Amygdala (tissue), 56 donors: Measurements from ENCODE around the gene IFNA1.
"Not testable (repeated sequence)": the region's sequence is repeated elsewhere in the genome, so short reads cannot be mapped to it uniquely, and the experiment has no call there.

Experiments
- DNase-seq, 56 donors: peaks; one replicate each; lab custom pipeline; 2025; lab: John Stamatoyannopoulos, UW

IFNA1 gene

GRCh38 chr9:21443849-21444625 lies 3.8 kb downstream of the IFNA1 start:
- no peak for DNase-seq

DNA sequence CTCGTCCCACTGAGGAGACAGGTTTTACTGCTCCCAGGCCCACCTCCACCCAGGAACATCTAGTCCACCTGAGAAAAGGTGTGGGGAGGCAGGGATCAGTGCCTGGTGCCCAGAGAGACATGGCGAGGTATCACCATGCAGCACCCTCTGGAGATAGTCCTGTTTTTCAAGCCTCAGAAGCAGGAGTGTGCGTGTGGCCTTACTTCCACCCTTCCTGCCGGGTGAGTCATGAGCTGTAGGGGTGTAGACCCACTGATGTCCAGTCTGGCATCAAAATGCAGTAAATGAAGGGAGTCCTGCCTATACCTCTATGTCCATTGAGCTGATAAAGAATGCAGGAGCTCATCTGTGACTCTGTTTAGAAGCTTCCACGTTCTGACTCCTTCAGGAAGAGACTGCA lies 9.1 kb downstream of the IFNA1 start:
- not testable (repeated sequence) for DNase-seq

DNA sequence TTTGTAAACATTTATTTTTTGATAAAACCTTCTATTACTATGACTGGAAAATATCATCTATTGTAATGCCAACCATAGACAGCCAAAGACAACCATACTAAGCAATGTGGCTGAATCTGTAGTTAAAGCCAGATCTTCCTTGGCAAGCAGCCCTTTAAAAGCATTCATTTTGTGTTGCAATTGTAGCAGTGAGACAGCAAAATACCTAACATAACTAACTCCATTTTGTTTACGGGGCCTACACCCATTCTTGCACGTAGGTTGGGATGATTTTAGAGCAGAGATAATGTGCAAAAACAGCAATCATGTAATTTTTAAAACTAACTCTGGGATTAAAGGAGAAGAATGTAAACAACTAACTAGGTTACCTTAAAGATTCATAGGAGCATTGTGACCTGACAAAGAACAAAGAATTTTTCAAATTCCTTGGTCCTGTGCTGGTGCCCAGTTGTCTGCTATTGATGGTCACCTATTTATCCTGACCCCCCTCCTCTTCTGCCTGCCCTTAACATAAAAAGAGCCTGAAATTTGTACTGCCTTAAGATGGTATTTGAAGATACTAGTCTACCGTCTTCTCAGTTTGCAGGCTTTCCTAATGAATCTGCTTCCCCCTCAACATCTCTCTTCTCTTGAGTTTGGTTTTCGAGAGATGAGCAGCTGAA lies 10.6 kb downstream of the IFNA1 start:
- no peak for DNase-seq

DNA sequence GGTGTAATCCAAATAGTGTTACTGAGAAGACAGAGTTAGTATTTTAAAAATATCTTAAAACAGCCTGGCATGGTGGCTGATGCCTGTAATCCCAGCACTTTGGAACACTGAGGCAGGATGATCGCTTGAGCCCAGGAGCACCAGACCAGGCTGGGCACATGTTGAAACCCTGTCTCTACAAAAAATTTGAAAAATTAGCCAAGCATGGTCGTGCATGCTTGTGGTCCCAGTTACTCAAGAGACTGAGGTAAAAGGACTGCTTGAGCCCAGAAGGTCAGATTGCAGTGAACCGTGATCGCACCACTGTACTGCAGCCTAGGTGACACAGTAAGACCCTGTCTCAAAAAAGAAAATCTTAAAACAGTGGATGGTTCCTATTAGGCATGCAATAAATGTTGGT lies 12.4 kb downstream of the IFNA1 start:
- no peak for DNase-seq

- no peak for DNase-seq
These were observed 13.9 kb downstream of the IFNA1 start for GRCh38 chr9:21454149-21454548.

- peak in 9 of 56 donors; percentile 1 to 31 (median 4) for DNase-seq
These were observed 15.1 kb downstream of the IFNA1 start for GRCh38 chr9:21455320-21455719.

- DNase-seq, result no peak
These were observed 21.1 kb downstream of the IFNA1 start for GRCh38 chr9:21461377-21461776.

- no peak for DNase-seq
These were observed 24.9 kb downstream of the IFNA1 start for GRCh38 chr9:21465138-21465537.

GRCh38 chr9:21465859-21466518 lies 25.8 kb downstream of the IFNA1 start:
- peak in 1 of 56 donors; percentile 3 for DNase-seq

DNA sequence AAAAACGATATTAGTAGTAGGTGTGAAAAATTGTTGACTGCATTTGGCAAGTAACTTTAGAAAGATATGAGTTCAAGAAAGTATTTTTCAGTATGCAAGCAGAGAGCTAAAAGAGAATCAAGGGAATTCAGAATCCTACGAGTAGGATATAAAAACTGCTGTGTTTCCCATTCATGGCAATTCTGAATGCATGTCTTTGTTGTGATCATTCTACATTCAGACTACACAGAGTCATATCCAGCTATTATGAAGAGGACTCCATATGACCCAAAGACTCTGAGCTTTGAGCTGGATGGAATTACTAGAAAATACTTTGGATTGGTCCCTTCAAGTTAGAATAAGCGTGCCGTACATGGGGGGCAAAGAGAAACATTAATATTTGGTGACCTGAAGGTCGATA lies 29.9 kb downstream of the IFNA1 start:
- peak in 1 of 56 donors; percentile 33 for DNase-seq

DNA sequence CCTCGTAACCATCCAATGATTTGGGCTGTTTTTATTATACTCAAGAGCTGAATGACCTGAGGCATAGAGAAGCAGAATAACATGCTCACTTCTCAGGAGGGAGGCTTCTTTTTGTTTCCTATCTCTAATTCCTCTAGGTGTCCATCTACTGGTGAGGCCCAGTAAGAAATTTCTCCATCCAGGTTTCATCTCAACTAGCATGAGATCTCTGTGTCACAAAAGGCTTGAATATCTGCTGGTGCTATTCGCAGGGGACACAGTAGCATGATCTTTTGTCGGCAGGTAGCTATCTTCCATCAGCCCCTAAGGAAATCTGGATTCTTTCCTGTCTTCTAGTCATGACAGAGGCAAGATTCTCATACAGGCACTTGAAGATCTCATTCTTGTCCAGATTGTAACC lies 33.0 kb downstream of the IFNA1 start:
- DNase-seq, result no peak

DNA sequence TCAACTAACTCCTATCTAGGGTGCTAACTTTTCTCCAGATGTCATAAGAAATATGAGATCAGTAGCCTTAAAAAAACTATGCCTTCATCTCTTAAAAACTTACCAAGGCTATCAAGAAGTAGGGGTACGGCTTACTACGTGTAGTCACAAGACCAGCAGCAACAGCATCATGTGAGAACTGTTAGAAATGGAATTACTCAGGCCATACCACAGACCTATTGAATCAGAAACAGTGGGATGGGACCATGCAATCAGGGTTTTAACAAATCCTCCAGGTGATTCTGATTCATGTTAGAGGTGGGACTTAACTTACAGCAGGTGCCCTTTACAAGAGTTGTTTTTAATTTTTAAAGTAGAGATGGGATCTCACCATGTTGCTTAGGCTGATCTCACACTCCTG lies 37.2 kb downstream of the IFNA1 start:
- DNase-seq, result no peak

GRCh38 chr9:21479152-21479702 lies 39.0 kb downstream of the IFNA1 start:
- no peak for DNase-seq

- DNase-seq, result no peak
These were observed 41.3 kb downstream of the IFNA1 start for GRCh38 chr9:21481470-21482056.

- DNase-seq, result no peak
These were observed 42.0 kb downstream of the IFNA1 start, which contains the start of gene IFNE for GRCh38 chr9:21482213-21482612. Gene IFNE, minus strand, starts transcription at chr9:21482313. Its CDS starts 619 bp downstream, at chr9:21481694.
